GM18868 (cell line): Measurements from ENCODE around the gene KRT71.

Source experiments
- ATAC-seq: cut with Tn5 transposase; IDR thresholded peaks from one replicate; pipeline ENCODE4 v1.9.1; 2021; ENCODE audit warnings: mild to moderate bottlenecking, moderate library complexity; ENCODE audit not compliant: unreplicated experiment

KRT71 gene

GRCh38 chr12:52577316-52577715 lies 24.4 kb upstream of the KRT71 start:
- ATAC-seq: no peak

- no peak for ATAC-seq
Measured at GRCh38 chr12:52575948-52576347, 23.0 kb upstream of the KRT71 start.

DNA sequence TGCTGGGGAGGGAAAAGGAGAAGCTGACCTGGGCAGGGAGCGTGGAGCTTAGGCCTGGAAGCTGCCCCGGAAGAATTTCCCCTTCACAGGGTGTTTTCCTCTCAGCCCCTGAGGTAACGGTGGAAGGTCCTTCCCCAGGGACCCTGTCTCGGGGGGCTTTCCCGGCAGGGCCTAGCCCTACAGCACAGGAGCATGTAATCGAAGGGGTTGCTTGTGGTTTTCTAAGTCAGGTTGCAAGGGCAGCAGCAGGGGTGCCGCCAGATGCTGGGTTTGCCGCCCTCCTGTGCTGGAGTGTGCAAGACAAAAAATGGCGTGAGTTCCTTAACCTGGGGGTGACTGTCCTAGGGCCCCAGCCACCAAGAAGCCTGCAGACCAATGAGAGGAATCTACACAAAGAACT lies 22.3 kb upstream of the KRT71 start:
- ATAC-seq: no peak

- no peak for ATAC-seq
Measured at GRCh38 chr12:52573743-52574142, 20.8 kb upstream of the KRT71 start, which contains the start of gene KRT74. KRT74 (minus strand) TSS chr12:52573843; CDS start chr12:52573777, 66 bp downstream.

GRCh38 chr12:52573306-52573705 lies 20.4 kb upstream of the KRT71 start:
- ATAC-seq: no peak

DNA sequence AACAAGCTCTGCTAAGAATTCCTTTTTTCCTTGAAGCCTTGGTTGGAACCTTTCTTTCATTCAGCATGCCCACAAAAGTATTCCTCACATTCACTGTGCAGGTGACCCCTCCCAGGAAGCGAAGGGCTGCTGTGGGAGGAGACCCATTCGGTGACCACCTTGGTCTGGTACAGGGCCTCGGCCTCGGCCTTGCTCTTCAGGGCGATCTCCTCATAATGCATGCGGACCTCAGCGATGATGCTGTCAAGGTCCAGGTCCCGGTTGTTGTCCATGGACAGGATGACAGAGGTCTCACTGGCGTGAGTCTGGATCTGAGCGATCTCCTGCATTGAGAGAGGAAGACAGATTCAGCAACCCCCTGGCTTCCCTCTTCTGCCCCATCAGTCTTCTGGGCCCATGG lies 17.6 kb upstream of the KRT71 start:
- no peak for ATAC-seq

GRCh38 chr12:52568111-52568510 lies 15.2 kb upstream of the KRT71 start:
- no peak for ATAC-seq

DNA sequence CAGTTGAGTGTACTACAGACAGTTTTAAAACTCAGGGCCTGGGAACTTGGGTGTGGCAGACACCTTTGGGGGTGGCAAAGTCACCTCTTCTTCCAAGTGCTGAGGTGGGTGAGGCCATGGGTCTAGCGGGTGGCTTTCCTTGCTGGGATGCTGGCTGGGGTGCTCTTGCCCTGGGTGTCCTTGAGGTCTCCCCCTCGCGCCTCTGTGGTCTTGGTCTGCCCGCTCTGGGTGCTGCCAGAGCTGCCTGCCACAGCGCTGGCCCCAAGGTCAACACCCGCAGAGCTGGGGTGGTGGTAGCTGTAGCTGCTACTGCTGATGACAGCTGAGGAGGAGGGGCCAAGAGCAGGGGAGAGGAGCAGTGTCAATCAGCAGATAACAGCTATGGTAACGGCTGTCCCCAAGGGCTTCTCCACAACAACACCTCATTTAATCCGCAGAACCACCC lies 13.9 kb upstream of the KRT71 start:
- ATAC-seq: no peak

DNA sequence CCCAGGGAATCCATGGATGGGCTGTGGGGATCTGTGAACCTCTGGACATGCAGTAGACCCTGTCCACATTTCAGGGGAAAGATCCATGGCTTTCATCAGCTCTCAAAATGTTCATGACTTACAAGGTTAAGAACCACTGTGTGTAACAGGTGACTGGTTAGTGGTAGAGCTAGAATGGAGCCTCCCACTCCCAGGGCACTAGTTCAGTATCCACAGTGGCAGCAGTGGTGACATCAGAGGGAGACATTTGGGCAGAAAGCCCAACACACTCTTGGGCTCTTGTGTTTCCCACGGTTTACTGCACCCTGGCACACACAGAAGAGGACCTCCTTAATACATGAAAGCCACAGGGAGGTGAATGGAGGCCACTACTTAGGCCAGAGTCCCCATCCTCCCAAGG lies 11.6 kb upstream of the KRT71 start:
- ATAC-seq: no peak

DNA sequence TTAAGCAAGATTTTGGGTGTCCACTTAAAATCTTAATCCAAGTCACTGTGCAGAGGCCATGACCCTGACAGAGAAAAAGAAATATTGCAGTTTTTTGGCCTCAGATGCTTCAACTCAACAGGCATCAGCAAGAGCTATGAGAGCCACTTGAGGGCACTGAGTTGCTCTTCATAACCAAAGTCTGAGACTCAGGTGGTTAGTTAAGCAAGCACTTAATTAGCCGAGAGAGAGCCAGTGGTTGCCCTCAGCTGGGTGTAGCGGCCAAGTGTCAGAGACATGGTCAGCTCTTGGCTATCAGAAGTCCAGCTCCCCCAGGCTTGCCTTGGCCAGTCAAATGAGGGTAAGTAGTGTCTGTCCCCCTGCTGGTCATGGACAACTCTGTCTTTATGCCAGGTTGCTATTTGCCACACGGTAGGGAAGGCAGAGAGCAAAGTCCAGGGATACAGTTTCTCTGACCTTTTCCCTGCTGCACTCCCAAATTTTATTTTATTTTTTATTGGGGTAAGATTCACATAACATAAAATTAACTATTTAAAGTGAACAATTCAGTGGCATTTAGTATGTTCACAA lies 9.0 kb upstream of the KRT71 start:
- no peak for ATAC-seq

- ATAC-seq: no peak
Measured at GRCh38 chr12:52559979-52560378, 7.0 kb upstream of the KRT71 start.

DNA sequence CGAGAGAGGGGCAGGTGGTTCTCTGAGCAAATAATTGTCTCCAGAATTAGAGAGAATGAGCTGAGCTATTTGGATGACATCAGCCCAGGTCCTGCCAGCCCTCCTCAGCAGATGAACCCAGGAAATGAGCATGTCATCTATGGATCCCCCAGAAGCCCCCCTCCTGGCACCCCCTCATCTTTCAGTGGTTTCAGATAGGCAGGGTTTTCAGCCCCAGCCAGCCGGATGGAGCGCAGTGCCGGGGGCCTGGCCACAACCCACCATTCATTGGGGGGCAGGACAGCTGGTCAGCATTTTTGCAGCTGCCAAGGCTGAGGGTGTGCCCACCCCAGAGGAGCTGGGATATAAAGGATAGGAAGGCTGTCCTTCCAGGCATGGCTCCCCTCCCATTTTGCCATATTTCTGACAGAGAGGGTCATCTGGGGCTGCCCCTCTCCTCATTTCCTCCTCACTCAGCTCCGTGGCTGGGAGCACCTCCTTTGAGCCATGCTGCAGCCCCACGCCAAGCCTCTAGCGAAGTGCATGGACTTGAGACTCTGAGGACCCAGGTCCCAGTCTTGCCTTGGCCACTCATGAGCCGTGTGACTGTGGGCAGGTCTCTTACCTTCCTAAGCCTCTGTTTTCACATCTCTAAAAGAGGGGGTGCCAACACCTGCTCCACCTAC lies 6.0 kb upstream of the KRT71 start:
- no peak for ATAC-seq

- ATAC-seq: no peak
Measured at GRCh38 chr12:52557476-52557875, 4.5 kb upstream of the KRT71 start.

GRCh38 chr12:52555577-52555976 lies 2.6 kb upstream of the KRT71 start:
- ATAC-seq: no peak

GRCh38 chr12:52552055-52552454 lies 890 bp downstream of the KRT71 start:
- no peak for ATAC-seq

- no peak for ATAC-seq
Measured at GRCh38 chr12:52551216-52551865, 1.6 kb downstream of the KRT71 start.

- no peak for ATAC-seq
Measured at GRCh38 chr12:52546126-52546525, 6.8 kb downstream of the KRT71 start.

DNA sequence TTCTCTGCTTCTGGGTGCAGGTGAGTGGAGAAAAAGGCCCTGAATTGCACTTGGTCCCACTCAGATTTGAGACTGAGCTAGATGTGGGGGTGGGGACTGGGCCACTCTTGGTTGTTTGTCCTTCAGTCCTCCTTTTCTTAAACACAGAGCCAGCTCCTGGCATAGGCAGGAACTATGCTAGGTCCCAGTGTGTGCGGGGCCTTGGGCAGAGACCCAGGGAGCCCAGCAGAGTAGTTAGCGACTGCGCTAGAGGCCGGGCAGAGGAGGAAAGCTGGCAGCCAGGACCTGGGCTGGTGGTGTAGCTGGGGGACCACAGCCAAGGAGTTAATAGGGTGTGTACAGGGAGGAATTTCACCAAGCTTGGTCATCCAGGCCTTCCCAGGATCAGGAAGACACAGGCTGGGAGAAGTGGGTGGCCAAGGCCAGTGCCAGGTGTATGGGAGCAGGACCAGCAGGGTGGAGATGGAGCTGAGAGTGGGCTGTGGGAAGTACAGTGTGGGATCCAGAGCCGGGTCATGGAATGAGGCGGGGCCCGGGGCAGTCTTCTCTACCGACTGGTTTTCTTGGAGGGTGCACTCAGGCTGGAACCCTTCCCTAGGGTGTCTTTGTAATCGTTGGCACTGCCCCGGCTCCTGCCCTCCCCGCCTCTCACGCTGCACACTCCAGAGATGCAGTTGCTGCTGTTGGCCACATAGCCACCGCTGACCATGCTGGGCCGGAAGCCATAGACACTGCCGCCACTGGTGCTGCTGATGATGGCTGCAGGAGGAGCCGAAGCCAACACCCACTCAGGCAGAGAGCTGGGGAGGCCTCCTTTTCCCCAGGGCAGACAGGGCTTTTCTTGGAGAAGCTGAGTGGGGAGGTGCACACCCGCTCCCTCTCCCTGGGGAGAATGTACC lies 8.7 kb downstream of the KRT71 start:
- no peak for ATAC-seq

DNA sequence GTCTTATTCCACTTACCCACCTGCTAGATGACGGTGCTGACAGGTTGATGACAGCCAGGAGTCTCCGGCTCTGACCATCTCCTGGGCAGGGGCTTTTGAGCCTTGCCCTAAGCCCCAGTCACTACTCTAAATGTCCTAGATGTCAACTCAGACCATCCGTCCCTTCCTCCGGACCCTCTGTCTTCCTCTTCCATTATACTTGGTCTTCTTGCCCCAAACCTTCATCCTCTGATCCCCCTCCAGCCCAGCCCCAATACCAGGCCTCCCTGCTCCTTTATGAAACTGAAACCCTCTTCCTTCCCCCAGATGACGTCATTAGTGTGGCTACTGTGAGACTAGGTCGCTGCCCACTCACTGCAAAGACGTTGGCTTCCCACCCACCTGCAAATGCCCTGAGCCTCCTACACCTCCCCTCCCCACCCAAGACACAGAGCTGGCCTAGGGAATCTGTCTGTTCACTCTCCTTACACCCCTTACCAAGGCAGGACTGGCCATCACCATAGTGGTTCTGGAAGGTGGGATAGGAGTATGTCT lies 10.1 kb downstream of the KRT71 start:
- no peak for ATAC-seq

DNA sequence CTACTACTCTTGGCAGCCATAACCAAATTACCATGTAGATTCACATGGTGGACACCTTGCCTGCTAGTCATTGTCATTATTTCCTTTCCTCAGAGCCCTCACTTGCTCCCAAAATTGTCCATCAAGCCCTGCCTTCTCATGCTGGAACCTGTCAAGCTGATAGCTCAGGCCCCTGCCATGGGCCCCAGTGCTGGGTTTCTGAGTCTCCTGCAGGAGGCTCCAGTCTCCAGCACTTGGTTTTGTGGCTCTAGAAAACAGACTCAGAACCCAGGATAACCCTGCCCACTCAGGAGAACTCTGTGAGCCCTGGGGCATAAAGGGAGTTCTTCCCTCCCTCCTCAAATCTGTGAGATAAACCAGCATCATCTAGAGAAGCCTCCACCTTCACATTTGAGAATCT lies 10.8 kb downstream of the KRT71 start:
- ATAC-seq: no peak

DNA sequence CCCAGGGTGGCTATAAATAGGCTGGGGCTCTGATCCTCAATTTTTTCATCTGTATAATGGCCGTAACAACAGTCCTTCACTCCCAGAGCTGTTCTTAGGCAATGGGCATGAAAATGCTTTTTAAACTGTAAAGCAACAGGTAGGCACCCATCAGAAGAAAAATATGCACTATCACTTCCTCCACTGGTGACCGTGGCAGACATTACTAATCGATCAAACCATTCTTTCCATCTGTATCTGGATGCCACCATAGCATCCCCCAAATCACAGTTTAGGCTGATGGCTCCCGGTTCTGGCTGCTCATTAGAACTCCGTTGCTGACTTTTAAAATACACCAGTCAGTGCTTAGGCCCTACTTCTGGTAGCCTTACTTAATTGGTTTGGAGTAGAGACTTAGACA lies 11.2 kb downstream of the KRT71 start:
- no peak for ATAC-seq
